ENCODE results near the gene RHBDD2. TPM values are rescaled to one million over a fixed set of nuclear protein-coding genes. Genes with fewer than 3 reads are reported as not detected.
A peak's percentile ranks its signal among the peaks of the same experiment; 100 is the strongest.
"Not testable (repeated sequence)": the region's sequence is repeated elsewhere in the genome, so short reads cannot be mapped to it uniquely, and the experiment has no call there.

Gene RHBDD2
- 10 to 100 TPM; 21.6 to 30.2 (median 25.6) TPM for total RNA-seq

GRCh38 chr7:75878769-75879611, at the start of gene RHBDD2:
RHBDD2 (plus strand) TSS chr7:75879034; CDS start chr7:75879083, 49 bp downstream.
- Histone ChIP-seq H3K36me3 (peaks cover 0 to 34% of the 10 kb centered on the region in 2 donors), H3K27me3 (no peaks in the 10 kb centered on the region), H3K27ac (peak within 1 kb of the TSS; percentile 15 to 87 (median 80)), H3K4me3 (peak within 1 kb of the TSS; percentile 62 to 63), H3K4me1 (peaks cover 0 to 35% (median 9%) of the 10 kb centered on the region in 3 donors), H3K9me3 (no peaks in the 10 kb centered on the region)
- WGBS, 2 donors (ENCODE audit: low coverage in 1 of 2) = 0 to 2% methylated on average over 5 to 11 of the region's 65 CpGs
- TF ChIP-seq POLR2AphosphoS5 (IDR thresholded peaks at IDR 0.05) = peak; percentile 96
- peak in 3 of 4 experiments; percentile 38 to 43 (median 41) for TF ChIP-seq CTCF (IDR thresholded peaks at IDR 0.05)
- TF ChIP-seq EP300 (IDR thresholded peaks at IDR 0.05) = no peak
- TF ChIP-seq POLR2A (IDR thresholded peaks at IDR 0.05) = peak; percentile 91 to 93
- peak; percentile 98 for ATAC-seq

- not testable (repeated sequence) for H3K4me3 ChIP-seq, H3K36me3 ChIP-seq, H3K9me3 ChIP-seq, H3K27ac ChIP-seq, ATAC-seq, H3K27me3 ChIP-seq, H3K4me1 ChIP-seq
- no CpG with 5 or more reads among the region's 6 CpGs for WGBS, 2 donors (ENCODE audit: low coverage in 1 of 2)
Measured at GRCh38 chr7:75829656-75830055, 49.2 kb upstream of the RHBDD2 start.

- Histone ChIP-seq H3K4me3 (no peak overlapping the region), H3K9me3 (no peaks in the 10 kb centered on the region), H3K36me3 (no peaks in the 10 kb centered on the region), H3K27ac (no peak overlapping the region), H3K27me3 (no peaks in the 10 kb centered on the region), H3K4me1 (no peaks in the 10 kb centered on the region)
- WGBS, 2 donors (ENCODE audit: low coverage in 1 of 2) = 82 to 96% methylated on average over 4 to 5 of the region's 6 CpGs
- no peak for ATAC-seq
- TF ChIP-seq EP300 (IDR thresholded peaks at IDR 0.05) = no peak
- no peak for TF ChIP-seq CTCF (IDR thresholded peaks at IDR 0.05)
- no peak for TF ChIP-seq POLR2AphosphoS5 (IDR thresholded peaks at IDR 0.05)
Measured at GRCh38 chr7:75830978-75831377, 47.9 kb upstream of the RHBDD2 start.

GRCh38 chr7:75833662-75834061, 45.2 kb upstream of the RHBDD2 start:
- H3K4me3 ChIP-seq, H3K27ac ChIP-seq, H3K4me1 ChIP-seq, H3K9me3 ChIP-seq, H3K36me3 ChIP-seq, ATAC-seq, H3K27me3 ChIP-seq: not testable (repeated sequence)
- WGBS, 2 donors (ENCODE audit: low coverage in 1 of 2) = 89% methylated on average over 5 of the region's 6 CpGs; no CpG with 5 or more reads in 1 of the 2 donors

GRCh38 chr7:75835688-75836285, 43.0 kb upstream of the RHBDD2 start:
- Histone ChIP-seq H3K4me3 (no peak overlapping the region), H3K4me1 (no peaks in the 10 kb centered on the region), H3K36me3 (no peaks in the 10 kb centered on the region), H3K27me3 (no peaks in the 10 kb centered on the region), H3K9me3 (no peaks in the 10 kb centered on the region), H3K27ac (no peak overlapping the region)
- no peak for TF ChIP-seq POLR2A (IDR thresholded peaks at IDR 0.05)
- TF ChIP-seq EP300 (IDR thresholded peaks at IDR 0.05) = no peak
- TF ChIP-seq CTCF (IDR thresholded peaks at IDR 0.05) = no peak
- TF ChIP-seq POLR2AphosphoS5 (IDR thresholded peaks at IDR 0.05) = no peak
- no peak for ATAC-seq
- 78% methylated on average over 11 to 14 of the region's 29 CpGs for WGBS, 2 donors (ENCODE audit: low coverage in 1 of 2)

GRCh38 chr7:75836798-75837197, 42.0 kb upstream of the RHBDD2 start:
- no peak for ATAC-seq
- 84 to 88% methylated on average over 6 to 7 of the region's 7 CpGs for WGBS, 2 donors (ENCODE audit: low coverage in 1 of 2)

GRCh38 chr7:75838281-75838930, 40.4 kb upstream of the RHBDD2 start:
- 82 to 90% methylated on average over 7 to 8 of the region's 14 CpGs for WGBS, 2 donors (ENCODE audit: low coverage in 1 of 2)
- H3K27me3 ChIP-seq, H3K36me3 ChIP-seq, H3K4me3 ChIP-seq, ATAC-seq, H3K9me3 ChIP-seq, H3K27ac ChIP-seq: not testable (repeated sequence)
- H3K4me1 ChIP-seq = peaks cover 0 to 13% (median 0%) of the 10 kb centered on the region in 3 donors

More at GRCh38 chr7:75836798-75837197, 42.0 kb upstream of the RHBDD2 start:
- Histone ChIP-seq H3K9me3 (no peaks in the 10 kb centered on the region), H3K27ac (no peak overlapping the region), H3K4me3 (no peak overlapping the region), H3K27me3 (no peaks in the 10 kb centered on the region), H3K4me1 (no peaks in the 10 kb centered on the region), H3K36me3 (no peaks in the 10 kb centered on the region)
- TF ChIP-seq POLR2AphosphoS5 (IDR thresholded peaks at IDR 0.05) (no peak), CTCF (IDR thresholded peaks at IDR 0.05) (no peak), EP300 (IDR thresholded peaks at IDR 0.05) (no peak), POLR2A (IDR thresholded peaks at IDR 0.05) (no peak)

All from gastroesophageal sphincter (tissue), 4 donors.